ENCODE results near the gene EEF2KMT. TPM values are rescaled to one million over a fixed set of nuclear protein-coding genes. Genes with fewer than 3 reads are reported as not detected.

EEF2KMT gene
- total and polyA plus RNA-seq, 2 of the 8 experiments (the other 6 are each of a cell fraction or from before 2014, with no cell fraction given): 35.8 to 37.0 TPM

DNA sequence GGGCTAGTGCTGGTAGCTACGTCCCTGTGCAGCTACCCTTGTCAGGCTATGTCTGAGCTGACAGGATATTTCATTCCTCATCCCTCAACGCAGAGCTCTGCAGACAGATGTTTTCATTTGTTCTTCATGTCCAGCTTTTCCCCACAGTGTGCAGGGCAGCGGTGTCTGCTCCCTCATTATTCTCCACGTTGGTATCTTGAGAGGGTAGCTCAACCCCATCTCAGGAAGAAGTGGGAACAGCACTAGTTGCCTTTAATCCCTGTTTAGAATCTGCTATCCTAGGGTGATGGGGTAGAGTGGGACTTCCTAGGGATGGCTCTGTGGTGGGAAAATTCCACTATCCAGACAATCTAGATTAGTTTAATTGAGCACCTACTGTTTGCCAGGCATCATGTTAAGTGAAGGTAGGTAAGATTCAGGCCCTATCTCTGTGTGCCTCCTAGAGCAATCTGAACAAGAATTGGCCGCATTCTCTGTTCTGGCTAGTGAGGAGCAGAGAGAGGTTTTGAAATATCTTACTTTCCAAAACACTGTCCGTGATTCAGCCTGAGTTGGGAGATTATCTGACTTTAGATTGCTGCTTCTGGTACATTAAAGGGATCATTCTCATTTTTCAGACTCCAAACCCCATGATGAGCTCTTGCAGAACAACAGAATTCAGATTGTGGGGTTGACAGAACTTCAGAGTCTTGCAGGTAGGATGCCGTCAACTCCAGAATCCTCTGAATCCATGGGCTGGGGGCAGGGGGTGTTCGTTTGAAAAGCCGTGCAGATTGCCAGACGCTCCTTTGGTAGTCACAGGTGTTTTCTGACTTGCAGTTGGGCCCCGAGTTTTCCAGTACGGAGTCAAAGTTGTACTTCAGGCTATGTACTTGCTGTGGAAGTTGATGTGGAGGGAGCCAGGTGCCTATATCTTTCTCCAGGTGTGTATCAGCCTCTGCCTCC, 25.0 kb downstream of the EEF2KMT start (continued):
- TF ChIP-seq PHF8 (conservative IDR thresholded peaks at IDR 0.05; ENCODE audit: low read depth, low read length) (no peak), EGR1 (IDR thresholded peaks at IDR 0.05; ENCODE audit: borderline replicate concordance, low read depth, low read length) (no peak), HDAC6 (IDR thresholded peaks at IDR 0.05; ENCODE audit: low read depth, low read length) (no peak), CTBP2 (IDR thresholded peaks at IDR 0.05; ENCODE audit: borderline replicate concordance, insufficient read depth, insufficient read length, low read length) (no peak), CHD2 (IDR thresholded peaks at IDR 0.05; ENCODE audit: low read length) (no peak)

Measured in H1 (cell line).